ENCODE results near the gene DHX40. TPM values are rescaled to one million over a fixed set of nuclear protein-coding genes. Genes with fewer than 3 reads are reported as not detected.
A peak's percentile ranks its signal among the peaks of the same experiment; 100 is the strongest.

Gene DHX40
- total and polyA plus RNA-seq, 2 of the 13 experiments (the other 11 are each of a cell fraction or from before 2014, with no cell fraction given): 22.2 to 37.0 TPM

DNA sequence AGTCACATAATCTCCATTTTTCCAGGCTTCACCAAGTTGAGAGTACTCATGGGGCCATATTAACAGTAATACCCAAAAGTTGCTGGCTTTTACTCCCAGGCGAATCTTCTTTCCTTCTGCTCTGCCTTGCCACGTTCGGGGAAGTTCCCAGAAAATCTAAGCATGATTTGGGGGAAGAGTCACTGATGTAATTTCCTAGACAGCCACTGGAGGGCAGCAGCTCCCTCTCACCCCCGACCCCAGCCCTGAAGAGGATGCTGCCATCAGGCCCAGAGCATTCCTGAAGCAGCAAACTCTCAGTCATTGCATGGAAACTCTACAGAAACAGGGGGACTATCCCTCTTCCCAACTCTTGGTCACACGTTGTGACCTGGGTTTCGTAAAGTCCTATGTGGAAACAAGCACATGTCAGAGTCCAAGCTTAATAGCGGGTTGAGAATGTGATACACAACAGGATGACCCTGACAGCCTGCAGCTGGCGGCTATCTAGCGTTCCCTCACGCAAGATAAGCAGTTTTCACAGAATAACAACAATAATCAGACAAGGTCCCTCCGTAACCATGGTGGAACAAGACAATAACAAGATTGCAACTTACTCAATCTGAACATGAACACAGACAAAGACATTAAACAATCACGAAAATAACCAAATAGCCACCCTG, 43.8 kb upstream of the DHX40 start (continued):
- TF ChIP-seq RFXAP (CRISPR knock-in tag; IDR thresholded peaks at IDR 0.05; ENCODE audit: borderline replicate concordance) (0 out of 2 replicates have a peak, but pooled peaks have one; percentile 41), ZNF557 (CRISPR knock-in tag; IDR thresholded peaks at IDR 0.05) (no peak), GTF2F1 (IDR thresholded peaks at IDR 0.05; ENCODE audit: low read length) (no peak), ZNF549 (CRISPR knock-in tag; IDR thresholded peaks at IDR 0.05) (no peak), CEBPB (IDR thresholded peaks at IDR 0.05; ENCODE audit: borderline replicate concordance, low read depth, low read length) (peak; percentile 49; the same call in 1 of the 2 replicates), FOSL2 (CRISPR knock-in tag; IDR thresholded peaks at IDR 0.05) (peak; percentile 49), ZNF430 (CRISPR knock-in tag; IDR thresholded peaks at IDR 0.05) (no peak), ZNF83 (CRISPR knock-in tag; IDR thresholded peaks at IDR 0.05; ENCODE audit: borderline replicate concordance) (no peak), ZNF264 (CRISPR knock-in tag; IDR thresholded peaks at IDR 0.05) (no peak), U2AF1 (optimal IDR thresholded peaks at IDR 0.05; ENCODE audit: low read depth, low read length) (no peak), ZNF251 (CRISPR knock-in tag; IDR thresholded peaks at IDR 0.05) (no peak), PCBP2 (optimal IDR thresholded peaks at IDR 0.05; ENCODE audit: low read depth, low read length, poor library complexity, severe bottlenecking) (no peak), ZNF670 (CRISPR knock-in tag; IDR thresholded peaks at IDR 0.05; ENCODE audit: borderline replicate concordance) (no peak; the same call in 1 of the 2 replicates), ARID2 (CRISPR knock-in tag; IDR thresholded peaks at IDR 0.05; ENCODE audit: borderline replicate concordance) (0 out of 2 replicates have a peak, but pooled peaks have one; percentile 66), ZNF7 (CRISPR knock-in tag; IDR thresholded peaks at IDR 0.05) (no peak), SIX4 (CRISPR knock-in tag; IDR thresholded peaks at IDR 0.05) (no peak), ZNF253 (CRISPR knock-in tag; IDR thresholded peaks at IDR 0.05; ENCODE audit: borderline replicate concordance) (no peak), ZNF30 (CRISPR knock-in tag; IDR thresholded peaks at IDR 0.05) (no peak), KMT2B (CRISPR knock-in tag; IDR thresholded peaks at IDR 0.05) (0 out of 2 replicates have a peak, but pooled peaks have one; percentile 21)
- TF ChIP-seq, protein P1, sequence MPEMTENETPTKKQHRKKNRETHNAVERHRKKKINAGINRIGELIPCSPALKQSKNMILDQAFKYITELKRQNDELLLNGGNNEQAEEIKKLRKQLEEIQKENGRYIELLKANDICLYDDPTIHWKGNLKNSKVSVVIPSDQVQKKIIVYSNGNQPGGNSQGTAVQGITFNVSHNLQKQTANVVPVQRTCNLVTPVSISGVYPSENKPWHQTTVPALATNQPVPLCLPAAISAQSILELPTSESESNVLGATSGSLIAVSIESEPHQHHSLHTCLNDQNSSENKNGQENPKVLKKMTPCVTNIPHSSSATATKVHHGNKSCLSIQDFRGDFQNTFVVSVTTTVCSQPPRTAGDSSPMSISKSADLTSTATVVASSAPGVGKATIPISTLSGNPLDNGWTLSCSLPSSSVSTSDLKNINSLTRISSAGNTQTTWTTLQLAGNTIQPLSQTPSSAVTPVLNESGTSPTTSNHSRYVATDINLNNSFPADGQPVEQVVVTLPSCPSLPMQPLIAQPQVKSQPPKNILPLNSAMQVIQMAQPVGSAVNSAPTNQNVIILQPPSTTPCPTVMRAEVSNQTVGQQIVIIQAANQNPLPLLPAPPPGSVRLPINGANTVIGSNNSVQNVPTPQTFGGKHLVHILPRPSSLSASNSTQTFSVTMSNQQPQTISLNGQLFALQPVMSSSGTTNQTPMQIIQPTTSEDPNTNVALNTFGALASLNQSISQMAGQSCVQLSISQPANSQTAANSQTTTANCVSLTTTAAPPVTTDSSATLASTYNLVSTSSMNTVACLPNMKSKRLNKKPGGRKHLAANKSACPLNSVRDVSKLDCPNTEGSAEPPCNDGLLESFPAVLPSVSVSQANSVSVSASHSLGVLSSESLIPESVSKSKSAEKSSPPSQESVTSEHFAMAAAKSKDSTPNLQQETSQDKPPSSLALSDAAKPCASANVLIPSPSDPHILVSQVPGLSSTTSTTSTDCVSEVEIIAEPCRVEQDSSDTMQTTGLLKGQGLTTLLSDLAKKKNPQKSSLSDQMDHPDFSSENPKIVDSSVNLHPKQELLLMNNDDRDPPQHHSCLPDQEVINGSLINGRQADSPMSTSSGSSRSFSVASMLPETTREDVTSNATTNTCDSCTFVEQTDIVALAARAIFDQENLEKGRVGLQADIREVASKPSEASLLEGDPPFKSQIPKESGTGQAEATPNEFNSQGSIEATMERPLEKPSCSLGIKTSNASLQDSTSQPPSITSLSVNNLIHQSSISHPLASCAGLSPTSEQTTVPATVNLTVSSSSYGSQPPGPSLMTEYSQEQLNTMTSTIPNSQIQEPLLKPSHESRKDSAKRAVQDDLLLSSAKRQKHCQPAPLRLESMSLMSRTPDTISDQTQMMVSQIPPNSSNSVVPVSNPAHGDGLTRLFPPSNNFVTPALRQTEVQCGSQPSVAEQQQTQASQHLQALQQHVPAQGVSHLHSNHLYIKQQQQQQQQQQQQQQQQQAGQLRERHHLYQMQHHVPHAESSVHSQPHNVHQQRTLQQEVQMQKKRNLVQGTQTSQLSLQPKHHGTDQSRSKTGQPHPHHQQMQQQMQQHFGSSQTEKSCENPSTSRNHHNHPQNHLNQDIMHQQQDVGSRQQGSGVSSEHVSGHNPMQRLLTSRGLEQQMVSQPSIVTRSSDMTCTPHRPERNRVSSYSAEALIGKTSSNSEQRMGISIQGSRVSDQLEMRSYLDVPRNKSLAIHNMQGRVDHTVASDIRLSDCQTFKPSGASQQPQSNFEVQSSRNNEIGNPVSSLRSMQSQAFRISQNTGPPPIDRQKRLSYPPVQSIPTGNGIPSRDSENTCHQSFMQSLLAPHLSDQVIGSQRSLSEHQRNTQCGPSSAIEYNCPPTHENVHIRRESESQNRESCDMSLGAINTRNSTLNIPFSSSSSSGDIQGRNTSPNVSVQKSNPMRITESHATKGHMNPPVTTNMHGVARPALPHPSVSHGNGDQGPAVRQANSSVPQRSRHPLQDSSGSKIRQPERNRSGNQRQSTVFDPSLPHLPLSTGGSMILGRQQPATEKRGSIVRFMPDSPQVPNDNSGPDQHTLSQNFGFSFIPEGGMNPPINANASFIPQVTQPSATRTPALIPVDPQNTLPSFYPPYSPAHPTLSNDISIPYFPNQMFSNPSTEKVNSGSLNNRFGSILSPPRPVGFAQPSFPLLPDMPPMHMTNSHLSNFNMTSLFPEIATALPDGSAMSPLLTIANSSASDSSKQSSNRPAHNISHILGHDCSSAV (CRISPR knock-in tag; IDR thresholded peaks at IDR 0.05; ENCODE audit: borderline replicate concordance): no peak
- TF ChIP-seq, protein P2, sequence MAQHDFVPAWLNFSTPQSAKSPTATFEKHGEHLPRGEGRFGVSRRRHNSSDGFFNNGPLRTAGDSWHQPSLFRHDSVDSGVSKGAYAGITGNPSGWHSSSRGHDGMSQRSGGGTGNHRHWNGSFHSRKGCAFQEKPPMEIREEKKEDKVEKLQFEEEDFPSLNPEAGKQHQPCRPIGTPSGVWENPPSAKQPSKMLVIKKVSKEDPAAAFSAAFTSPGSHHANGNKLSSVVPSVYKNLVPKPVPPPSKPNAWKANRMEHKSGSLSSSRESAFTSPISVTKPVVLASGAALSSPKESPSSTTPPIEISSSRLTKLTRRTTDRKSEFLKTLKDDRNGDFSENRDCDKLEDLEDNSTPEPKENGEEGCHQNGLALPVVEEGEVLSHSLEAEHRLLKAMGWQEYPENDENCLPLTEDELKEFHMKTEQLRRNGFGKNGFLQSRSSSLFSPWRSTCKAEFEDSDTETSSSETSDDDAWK (CRISPR knock-in tag; IDR thresholded peaks at IDR 0.05): no peak
- TF ChIP-seq, protein P3, sequence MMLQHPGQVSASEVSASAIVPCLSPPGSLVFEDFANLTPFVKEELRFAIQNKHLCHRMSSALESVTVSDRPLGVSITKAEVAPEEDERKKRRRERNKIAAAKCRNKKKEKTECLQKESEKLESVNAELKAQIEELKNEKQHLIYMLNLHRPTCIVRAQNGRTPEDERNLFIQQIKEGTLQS (CRISPR knock-in tag; IDR thresholded peaks at IDR 0.05): no peak

Data from HepG2 (cell line).